ENCODE results near the gene DSCAML1.

Gene DSCAML1

DNA sequence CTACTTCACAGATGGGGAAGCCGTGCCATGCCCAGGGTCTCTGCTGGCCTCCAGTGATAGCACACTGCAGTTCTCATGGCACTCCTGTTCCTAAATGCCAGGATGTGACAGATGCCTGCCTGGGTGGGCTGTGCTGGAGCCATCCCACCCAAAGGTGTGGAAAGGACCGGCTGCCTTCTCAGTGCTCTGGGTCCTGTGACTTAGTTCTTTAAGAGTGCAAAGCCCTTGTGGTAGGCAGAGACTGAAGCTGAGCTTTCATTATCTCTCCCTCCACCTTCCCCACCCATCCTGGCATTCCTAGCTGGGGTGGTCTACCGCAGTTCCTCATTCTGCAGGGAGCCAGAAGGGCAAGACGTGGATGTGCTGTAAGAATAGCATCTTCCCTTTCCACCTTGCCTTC is 319.3 kb downstream of the DSCAML1 start:
- in situ Hi-C loops (cut with HindIII; ENCODE audit: low pct_ligation_motif_present, low sequenced_read_pairs): no loop called here
- no peak for DNase-seq
- H3K36me3 ChIP-seq (replicated peaks): no peaks in the 10 kb centered on the region
- no peak overlapping the region for H3K4me3 ChIP-seq (ENCODE audit: low read depth, low read length)
- no peak overlapping the region for H3K27ac ChIP-seq
- TF ChIP-seq, protein P1, sequence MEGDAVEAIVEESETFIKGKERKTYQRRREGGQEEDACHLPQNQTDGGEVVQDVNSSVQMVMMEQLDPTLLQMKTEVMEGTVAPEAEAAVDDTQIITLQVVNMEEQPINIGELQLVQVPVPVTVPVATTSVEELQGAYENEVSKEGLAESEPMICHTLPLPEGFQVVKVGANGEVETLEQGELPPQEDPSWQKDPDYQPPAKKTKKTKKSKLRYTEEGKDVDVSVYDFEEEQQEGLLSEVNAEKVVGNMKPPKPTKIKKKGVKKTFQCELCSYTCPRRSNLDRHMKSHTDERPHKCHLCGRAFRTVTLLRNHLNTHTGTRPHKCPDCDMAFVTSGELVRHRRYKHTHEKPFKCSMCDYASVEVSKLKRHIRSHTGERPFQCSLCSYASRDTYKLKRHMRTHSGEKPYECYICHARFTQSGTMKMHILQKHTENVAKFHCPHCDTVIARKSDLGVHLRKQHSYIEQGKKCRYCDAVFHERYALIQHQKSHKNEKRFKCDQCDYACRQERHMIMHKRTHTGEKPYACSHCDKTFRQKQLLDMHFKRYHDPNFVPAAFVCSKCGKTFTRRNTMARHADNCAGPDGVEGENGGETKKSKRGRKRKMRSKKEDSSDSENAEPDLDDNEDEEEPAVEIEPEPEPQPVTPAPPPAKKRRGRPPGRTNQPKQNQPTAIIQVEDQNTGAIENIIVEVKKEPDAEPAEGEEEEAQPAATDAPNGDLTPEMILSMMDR (IDR thresholded peaks at IDR 0.05; ENCODE audit: low read depth, low read length, missing control alignments): no peak
- peaks cover 2% of the 10 kb centered on the region for H3K27me3 ChIP-seq (replicated peaks)

DNA sequence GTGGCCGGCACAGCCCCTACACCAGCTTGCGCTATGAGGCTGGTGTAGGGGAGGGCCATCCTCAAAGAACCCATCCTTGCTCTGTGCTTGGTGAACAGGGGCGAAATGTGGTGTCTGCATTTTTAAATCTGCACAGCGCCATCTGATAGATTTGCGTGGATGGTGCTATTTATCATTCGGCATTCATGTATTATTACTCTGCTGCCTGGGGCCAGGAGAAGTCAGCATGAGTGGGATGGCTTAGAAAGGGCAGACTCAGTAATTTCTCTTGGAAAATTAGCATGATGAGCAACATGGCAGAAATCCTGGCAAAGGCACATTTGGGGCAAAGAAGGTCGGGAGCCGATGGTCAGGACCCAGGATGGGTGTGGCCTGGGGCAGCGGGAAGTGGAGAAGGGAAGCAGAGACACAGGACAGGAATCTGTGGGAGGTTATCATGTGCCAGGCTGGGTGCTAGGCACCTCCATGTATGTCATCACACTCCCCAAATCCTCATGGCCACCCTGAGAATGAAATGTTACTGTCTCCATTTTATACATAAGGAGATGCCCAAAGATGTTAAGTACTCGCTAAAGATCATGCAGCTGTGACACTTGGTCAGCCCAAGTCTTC is 320.4 kb downstream of the DSCAML1 start:
- TF ChIP-seq, protein P1 (IDR thresholded peaks at IDR 0.05; ENCODE audit: low read depth, low read length, missing control alignments): no peak
- Histone ChIP-seq H3K4me3 (ENCODE audit: low read depth, low read length) (no peak overlapping the region), H3K36me3 (replicated peaks) (no peaks in the 10 kb centered on the region), H3K27me3 (replicated peaks) (peaks cover 2% of the 10 kb centered on the region), H3K27ac (no peak overlapping the region)
- in situ Hi-C loops (cut with HindIII; ENCODE audit: low pct_ligation_motif_present, low sequenced_read_pairs): no loop called here
- no peak for DNase-seq

DNA sequence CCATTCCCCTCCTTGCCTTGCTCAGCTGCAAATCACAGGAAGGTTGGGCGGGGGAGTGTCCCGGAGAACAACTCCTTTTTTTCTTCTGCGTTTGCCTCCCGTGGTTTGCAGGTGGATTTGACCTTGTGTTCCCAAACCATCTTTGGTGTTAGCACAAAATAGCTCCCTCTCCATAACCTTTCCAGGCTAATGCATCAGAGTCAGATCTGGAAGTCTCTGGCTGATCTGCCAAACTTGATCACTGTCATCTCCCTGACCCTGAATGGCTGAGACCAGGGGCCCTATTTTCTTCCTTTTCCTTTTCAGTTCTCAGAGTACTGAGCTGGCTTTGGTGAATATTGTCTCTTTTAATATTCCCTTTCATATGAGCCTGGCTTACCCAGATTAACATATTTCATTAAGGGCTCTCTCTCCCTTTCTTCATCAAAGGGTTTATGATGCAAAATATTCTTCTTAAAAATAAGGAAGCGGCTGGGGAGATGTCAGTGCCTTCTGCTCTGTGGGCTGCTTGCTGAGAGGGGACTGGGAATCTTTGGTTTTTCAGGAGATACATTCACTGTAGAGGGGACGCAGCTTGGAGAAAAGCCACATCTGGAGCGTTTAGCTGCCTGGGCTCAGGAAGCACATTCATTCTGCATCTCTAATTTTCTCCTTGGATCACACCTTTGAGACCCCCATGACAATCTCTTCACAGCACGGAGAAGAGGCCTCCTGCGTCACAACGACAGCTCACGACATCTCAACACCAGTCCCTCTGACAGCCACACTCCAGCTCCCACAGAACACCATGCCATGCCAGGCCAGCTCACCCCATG is 321.1 kb downstream of the DSCAML1 start:
- Histone ChIP-seq H3K4me3 (ENCODE audit: low read depth, low read length) (no peak overlapping the region), H3K36me3 (replicated peaks) (no peaks in the 10 kb centered on the region), H3K27ac (no peak overlapping the region), H3K27me3 (replicated peaks) (peaks cover 2% of the 10 kb centered on the region)
- TF ChIP-seq, protein P1 (IDR thresholded peaks at IDR 0.05; ENCODE audit: low read depth, low read length, missing control alignments): no peak
- in situ Hi-C loops (cut with HindIII; ENCODE audit: low pct_ligation_motif_present, low sequenced_read_pairs): no loop called here
- DNase-seq: no peak

DNA sequence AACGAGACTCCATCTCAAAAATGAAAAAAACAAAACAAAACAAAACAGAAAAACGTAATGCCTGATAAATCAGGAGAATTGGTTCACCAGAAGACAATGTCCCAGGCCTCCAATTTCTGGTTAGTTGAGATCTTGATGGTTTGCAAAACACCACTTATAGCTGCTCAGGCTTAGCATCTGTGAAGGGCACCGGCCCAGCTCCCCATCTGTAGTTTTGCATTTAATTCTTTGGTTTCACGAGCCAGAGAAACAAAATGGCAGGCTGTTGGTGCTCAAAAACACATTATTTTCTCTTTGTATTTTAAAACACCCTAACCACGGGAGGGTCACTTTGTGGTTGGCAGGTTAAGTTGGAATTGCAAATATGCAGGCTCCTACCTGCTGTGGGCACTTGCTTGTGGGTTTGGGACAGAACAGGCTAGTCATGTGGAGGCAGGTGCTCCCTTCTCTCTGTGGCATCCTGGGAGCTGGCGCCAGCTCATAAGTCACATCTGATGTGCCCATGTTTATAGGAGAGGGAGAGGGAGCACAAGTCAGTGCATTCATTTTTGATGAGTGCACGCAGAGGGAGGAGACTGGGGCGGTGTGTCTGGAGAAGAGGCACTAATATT is 323.4 kb downstream of the DSCAML1 start:
- TF ChIP-seq, protein P1 (IDR thresholded peaks at IDR 0.05; ENCODE audit: low read depth, low read length, missing control alignments): no peak

DNA sequence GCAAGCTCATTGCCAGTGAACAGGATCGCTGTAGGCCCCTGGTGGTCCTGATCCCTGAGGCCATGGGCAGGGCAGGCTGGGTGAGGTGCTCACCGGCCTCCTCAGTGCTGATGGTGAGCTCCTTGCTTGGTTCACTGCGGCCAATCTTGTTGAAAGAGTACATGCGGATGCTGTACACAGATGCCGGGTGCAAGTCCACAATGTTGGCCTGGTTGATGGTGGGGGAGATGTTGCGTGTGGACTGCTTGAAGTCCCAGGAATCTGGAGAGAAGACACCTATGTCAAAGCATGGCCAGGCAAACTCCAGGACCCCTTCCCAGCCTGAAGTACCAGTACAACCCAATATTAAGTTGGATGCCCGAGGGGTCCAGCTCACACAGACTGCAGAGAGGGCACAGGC is 325.2 kb downstream of the DSCAML1 start:
- no peak for DNase-seq
- TF ChIP-seq, protein P1 (IDR thresholded peaks at IDR 0.05; ENCODE audit: low read depth, low read length, missing control alignments): no peak
- Histone ChIP-seq H3K27me3 (replicated peaks) (peaks cover 2% of the 10 kb centered on the region), H3K36me3 (replicated peaks) (no peaks in the 10 kb centered on the region), H3K4me3 (ENCODE audit: low read depth, low read length) (no peak overlapping the region), H3K27ac (no peak overlapping the region)
- in situ Hi-C loops (cut with HindIII; ENCODE audit: low pct_ligation_motif_present, low sequenced_read_pairs): no loop called here

More for the DNA sequence above, 323.4 kb downstream of the DSCAML1 start:
- no peak overlapping the region for H3K27ac ChIP-seq
- DNase-seq: no peak
- H3K27me3 ChIP-seq (replicated peaks): peaks cover 2% of the 10 kb centered on the region
- in situ Hi-C loops (cut with HindIII; ENCODE audit: low pct_ligation_motif_present, low sequenced_read_pairs): no loop called here
- no peak overlapping the region for H3K4me3 ChIP-seq (ENCODE audit: low read depth, low read length)
- H3K36me3 ChIP-seq (replicated peaks): no peaks in the 10 kb centered on the region

Measured in brain microvascular endothelial cell (primary cell).